ENCODE measurements around the gene MOXD1. TPM values are rescaled to one million over a fixed set of nuclear protein-coding genes. Genes with fewer than 3 reads are reported as not detected.
A peak's percentile ranks its signal among the peaks of the same experiment; 100 is the strongest.
"Not testable (repeated sequence)": the region's sequence is repeated elsewhere in the genome, so short reads cannot be mapped to it uniquely, and the experiment has no call there.

MOXD1 gene
- total RNA-seq, 1 donor from 2014 or later: 4.5 TPM

DNA sequence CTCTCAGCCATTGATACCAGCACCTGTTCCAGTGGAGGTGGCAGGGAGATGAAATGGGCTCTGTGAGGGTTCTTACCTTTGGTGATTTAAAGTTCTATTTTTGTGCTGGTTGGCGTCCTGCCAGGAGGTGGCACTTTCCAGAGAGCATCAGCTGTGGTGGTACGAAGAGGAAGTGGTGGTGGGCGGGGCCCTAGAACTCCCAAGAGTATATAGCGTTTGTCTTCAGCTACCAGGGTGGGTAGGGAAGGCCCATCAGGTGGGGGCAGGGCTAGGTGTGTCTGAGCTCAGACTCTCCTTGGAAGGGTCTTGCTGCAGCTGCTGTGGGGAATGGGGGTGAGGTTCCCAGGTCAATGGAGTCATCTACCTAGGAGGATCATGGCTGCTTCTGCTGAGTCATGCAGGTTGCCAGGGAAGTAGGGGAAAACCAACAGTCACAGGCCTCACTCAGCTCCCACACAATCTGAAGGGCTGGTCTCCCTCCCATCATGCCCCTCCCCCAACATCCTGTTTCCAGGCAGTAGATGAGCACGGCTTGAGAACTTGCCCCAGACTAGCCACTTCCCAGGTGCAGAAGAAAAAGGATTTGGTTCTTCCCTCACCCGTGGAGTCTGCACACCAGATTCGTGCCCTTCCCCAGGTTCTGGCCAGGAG, 46.6 kb downstream of the MOXD1 start:
- DNase-seq (ENCODE audit: low read depth): peak; percentile 8

DNA sequence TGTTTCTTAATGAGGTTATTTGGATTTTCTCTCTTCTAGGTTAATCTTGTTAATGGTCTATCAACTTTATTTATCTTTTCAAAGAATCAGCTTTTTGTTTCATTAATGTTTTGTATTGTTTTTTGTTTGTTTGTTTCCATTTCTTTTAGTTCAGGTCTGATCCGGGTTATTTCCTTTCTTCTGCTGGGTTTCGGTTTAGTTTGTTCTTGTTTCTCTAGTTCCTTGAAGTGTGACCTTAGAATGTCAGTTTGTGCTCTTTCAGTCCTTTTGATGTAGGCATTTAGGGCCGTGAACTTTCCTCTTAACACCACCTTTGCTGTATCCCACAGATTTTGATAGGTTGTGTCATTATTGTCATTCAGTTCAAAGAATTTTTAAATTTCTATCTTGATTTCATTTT, 49.3 kb downstream of the MOXD1 start:
- DNase-seq (ENCODE audit: low read depth): not testable (repeated sequence)

DNA sequence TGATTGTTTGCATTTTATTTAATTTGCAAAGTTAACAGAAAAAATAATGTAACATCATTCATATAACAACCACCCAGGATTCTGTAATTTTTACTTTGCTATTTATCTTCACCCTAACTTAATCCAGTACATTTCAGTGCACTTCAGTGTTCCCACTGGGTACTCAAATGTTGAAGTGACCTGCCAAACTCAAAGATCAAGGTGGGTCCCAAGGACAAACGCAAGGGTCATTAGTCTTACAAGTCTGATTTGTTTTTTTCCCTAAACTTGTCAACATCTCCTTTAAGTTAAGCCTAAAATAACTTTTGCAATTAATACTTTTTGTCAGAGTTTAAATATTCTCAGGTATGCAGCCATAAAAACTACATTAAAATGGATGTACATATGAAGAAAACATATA, 53.0 kb downstream of the MOXD1 start:
- DNase-seq (ENCODE audit: low read depth): no peak

DNA sequence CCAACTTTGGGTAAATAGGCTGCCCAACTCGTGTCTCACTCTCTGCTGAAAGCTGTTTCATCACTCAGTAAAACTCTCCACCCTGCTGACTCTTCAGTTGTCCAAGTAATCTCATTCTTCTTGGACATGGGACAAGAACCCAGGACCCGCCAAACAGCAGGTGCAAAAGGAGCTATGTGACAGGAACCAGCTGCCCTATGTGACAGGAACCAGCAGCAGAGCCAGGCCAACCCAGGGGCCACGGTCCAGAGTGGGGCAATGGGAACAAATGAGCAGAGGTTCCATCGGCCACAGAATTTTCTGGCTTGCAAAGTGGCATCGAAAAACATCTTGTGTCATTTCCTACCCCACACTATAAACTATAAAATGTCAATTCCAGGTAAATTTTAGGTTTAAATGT, 56.5 kb downstream of the MOXD1 start:
- DNase-seq (ENCODE audit: low read depth): peak; percentile 6

DNA sequence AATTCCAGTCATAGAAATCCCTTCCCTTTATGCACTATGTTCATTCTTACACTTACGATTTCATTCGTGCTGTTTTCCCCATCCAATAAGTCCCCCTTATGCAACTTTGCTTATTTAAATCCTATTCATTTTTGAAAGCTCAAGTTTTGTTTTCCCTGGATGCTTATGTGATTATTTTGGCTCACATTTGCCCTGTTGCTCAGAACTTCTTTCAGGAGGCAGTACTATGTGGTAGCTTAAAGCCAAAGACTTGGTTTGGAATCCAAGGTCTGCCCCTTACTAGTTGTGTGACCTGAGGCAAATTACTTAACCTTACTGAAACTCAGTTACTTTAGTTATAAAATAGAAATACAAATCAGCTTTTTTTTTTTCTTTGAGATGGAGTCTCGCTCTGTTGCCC, 59.6 kb downstream of the MOXD1 start:
- DNase-seq (ENCODE audit: low read depth): no peak

DNA sequence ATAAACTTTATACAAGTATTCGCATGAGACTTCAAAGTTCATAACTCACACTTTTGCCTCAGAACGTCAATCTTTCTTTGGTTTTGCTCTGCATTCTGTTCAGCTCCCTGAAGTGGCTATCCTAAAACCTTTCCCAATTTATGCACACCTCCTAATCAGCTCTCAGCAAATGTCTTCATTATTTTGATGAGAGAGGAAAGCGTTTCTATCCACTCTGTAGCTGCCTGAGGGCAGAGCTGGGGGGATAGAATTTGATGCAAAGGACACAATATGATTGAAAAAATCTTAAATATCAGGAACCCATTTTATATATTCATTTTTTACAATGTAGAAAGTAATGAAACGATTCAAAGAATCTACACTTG, 66.8 kb downstream of the MOXD1 start:
- no peak for DNase-seq (ENCODE audit: low read depth)

DNA sequence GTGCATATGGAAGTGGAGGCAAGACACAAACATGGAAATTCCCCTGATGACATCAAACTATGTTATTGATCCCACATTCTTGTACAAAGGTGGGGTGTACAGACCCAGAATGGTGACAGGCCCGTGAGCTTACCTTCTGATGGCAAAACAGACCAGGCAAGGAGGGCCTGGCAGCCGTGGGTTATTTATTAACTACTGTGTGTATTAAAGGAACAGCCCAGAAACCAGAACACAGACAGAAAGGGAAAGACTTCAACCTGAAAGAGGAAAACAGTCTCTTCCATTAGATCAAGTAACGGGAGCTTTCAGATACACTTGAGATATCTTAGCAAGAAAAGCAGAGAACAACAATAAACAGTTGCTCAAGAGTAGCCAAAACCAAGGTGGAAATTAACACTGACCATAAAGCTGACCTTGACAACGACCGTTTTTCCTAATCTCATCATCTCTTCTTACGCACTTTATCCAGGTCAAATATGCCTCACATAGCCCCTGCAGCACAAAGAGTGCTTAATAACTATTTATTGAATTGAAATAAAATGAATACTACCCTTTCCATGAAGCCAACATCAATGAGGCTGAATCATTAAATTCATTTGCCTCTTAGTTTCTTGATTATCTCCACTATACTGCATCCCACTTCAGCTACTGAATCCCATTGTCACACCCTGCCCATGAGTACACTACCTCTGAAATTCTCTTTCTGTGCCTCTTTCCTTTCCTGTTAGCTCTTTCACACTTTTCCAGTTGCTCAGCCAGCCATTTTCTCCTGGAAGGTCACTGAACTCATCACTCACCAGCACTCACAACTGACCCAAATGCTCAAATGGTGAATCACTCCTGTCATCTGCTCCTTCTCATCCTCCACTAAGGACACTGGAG, 67.4 kb downstream of the MOXD1 start:
- peak; percentile 95 for DNase-seq (ENCODE audit: low read depth)

DNA sequence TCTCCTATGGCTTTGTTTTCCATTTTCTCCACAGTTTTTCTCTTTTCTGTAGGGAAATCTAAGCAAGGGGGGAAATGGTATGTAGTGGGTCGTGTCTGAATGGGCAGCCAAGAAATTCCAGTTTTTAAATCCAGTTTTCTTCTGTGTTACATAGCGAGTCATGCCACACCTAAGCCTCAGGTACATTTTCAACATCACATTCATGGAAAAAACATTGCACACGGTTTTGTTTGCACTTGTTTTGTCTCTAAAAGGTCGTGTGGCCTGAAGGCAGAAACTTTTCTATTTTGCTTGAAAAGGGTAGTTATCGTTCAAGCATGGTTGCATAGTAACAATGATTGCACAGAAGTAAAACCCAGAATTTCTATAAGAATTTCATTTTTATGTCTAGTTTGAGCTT, 70.5 kb downstream of the MOXD1 start:
- no peak for DNase-seq (ENCODE audit: low read depth)

DNA sequence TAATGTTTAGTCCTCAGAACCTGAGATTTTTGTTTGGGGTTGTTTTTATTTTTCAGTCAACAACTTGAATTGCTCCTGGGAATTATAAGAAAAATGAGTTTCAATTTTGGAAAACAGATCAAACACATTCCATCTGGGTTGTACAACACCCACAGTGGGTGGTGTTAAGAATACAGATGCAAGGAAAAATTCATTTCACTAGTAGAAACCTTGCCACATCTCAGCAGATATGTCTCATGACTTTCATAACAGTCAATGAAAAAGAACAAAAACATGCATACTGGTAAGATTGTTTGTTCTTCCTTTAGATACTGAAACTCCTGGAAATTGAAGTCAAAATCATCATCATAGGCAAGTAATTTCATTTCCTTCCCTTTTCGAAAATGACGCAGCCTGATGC, 78.9 kb downstream of the MOXD1 start:
- no peak for DNase-seq (ENCODE audit: low read depth)

DNA sequence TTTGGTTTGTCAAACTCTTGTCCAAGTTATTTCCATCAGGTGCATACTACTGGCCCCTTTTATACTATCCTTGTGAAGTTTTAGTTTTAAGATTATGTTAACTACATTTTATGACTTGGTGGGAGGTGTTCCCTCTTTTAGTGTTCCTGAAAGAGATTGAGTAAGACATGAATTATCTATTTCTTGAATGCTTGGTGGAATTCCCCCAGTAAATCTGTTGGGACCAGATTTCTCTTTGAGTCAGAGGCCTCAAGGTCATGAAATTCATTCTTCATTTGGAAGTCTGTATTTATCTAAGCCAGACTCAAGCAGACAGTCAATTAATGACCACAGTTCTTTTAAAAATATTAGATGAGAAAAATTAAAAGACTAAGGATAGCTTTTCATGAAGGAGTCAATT, 81.3 kb downstream of the MOXD1 start:
- no peak for DNase-seq (ENCODE audit: low read depth)

DNA sequence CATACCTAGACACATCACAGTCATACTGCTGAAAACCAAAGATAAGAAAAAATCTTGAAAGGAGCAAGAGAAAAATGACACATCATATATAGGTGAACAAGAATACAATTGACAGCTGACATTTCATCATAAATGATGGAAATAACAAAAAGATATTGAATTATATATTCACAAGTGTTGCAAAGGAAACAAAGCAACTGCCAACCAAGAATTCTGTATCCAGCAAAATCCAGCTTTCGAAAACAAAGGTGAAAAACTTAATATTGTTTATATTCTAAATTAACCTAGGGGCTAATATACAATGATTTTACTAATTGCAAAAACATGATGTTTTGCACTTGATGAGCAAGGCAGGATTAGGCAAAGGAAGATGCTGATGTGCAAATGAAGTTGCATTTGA, 84.3 kb downstream of the MOXD1 start:
- DNase-seq (ENCODE audit: low read depth): peak; percentile 22

DNA sequence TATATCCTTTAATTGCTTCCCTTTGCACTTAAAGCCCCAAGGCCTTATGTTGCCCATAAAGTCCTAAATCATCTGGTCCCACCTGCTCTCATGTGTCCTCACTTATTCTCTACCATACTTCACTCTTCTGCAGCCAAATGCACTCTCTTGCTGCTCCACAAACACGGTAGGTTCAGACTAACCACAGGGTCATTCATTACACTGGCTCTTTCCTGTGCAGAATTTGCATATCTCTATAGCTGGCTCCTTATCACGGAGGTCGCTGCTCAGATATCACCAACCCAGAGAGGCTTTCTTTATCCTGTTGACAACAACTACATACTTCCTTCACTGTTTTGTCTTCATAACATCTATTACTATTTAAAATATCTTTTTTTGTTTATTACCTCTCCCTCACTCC, 86.8 kb downstream of the MOXD1 start:
- DNase-seq (ENCODE audit: low read depth): no peak

DNA sequence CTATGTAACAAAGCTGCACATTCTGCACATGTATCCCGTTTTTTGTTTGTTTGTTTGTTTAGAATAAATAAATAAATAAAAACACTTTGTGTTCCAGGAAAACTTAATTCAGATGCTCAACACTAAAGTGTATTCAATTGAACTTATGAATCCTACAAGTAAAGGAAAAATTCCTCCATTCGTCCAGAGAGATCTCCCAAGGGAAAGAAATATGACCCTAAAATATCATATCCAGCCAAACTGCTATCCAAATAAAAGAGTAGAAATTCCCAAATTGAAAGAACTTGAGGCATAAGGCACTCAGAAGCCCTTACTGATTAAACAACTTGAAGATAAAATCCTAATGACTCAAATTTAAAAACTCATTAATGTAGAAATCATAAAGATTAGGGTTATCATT, 90.4 kb downstream of the MOXD1 start:
- DNase-seq (ENCODE audit: low read depth): peak; percentile 13

DNA sequence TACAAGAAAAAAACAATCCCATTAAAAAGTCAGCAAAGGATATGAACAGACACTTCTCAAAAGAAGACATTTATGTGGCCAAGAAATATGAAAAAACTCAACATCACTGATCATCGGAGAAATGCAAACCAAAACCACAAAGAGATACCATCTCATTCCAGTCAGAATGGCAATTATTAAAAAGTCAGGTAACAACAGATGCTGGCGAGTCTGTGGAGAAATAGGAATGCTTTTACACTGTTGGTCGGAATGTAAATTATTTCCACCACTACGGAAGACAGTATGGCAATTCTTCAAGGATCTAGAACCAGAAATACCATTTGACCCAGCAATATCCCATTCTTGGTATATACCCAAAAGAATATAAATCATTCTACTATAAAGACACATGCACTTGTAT, 91.1 kb downstream of the MOXD1 start:
- not testable (repeated sequence) for DNase-seq (ENCODE audit: low read depth)

DNA sequence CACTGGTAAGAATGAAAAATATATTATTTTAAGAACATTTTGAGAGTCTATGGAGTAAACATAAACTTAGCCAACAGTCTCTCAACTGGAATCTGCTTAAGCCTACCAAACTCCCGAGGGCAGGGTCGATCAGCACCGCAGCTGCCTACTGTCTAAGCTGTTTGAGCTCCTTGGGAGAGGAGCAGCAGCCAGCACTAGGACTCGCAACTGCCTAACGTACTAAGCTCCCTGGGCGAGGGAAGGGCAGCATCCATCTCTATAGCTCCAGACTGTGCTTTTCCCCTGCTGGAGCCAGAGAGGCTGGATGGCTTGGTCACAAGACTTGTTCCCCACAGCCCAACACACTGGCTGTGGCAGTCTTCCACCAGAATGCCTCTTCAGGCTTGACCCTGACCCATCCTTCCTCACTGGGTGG, 96.4 kb downstream of the MOXD1 start:
- DNase-seq (ENCODE audit: low read depth): no peak

DNA sequence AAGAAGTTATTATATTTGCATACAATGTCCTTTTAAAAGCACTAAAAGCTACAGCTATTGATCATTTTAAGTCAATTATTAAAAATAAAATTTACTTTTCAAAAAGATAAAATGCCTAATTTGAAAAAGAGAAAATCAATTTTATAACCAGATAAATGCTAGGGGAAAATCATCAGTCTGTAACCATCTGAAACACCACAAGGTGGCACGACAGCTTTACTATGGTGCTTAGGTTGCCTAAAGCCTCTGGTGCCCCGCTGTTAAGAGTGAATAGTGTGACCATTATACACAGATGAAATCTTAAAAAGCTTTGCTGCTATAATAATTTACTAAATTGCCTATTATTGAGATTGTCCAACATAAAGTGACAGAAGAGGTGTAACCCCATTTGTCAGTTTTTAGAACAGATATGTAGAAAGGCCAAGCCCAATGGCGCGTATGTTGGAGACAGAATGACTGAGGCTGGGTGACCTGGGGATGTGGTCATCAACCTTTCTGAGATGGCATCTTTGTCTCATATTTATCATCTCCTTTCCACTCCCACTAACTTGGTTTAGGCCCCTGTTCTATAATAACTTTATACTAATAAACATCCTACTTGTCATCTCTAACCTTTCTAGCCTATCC, 100.8 kb downstream of the MOXD1 start:
- DNase-seq (ENCODE audit: low read depth): peak; percentile 70

DNA sequence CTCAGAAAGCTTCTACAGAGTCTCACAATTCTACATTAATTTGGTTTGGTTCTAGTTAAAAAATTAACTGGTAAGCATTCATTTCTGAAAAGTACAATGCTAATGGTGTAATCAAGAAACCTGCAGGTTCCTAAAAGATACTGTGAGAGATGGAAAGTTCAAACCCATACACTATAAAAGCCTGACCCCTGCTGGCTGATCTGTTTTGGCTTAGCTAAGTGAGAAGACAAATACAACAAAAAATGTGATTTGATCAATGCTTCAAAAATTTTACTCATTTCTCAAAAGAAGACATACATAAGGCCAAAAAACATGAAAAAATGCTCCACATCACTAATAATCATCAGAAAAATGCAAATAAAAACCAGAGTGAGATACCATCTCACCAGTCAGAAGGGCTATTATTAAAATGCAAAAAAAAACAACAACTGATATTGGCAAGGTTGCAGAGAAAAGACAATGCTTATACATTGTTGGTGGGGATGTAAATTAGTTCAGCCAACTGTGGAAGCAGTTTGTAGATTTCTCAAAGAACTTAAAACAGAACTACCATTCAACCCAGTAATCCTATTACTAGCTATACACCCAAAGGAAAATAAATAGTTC, 102.8 kb downstream of the MOXD1 start:
- peak; percentile 76 for DNase-seq (ENCODE audit: low read depth)

DNA sequence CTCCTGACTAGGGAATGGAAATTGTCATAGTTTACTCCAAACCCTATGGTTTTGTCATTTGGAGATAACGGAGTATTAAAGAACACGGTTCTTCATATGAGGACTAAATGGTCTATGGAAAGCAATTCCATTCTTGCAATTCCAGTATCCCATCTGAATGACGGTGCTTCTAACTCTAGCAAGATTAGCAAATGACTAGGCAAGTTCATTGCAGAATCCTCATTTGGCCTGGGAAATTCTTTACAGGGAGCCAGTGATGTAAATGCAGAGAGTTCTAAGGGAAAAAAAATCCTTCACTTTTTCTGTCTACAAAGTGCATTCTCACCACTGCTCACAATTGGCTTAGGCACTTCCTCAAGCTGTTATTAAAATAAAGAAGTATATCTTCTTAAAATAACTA, 111.5 kb downstream of the MOXD1 start:
- no peak for DNase-seq (ENCODE audit: low read depth)

DNA sequence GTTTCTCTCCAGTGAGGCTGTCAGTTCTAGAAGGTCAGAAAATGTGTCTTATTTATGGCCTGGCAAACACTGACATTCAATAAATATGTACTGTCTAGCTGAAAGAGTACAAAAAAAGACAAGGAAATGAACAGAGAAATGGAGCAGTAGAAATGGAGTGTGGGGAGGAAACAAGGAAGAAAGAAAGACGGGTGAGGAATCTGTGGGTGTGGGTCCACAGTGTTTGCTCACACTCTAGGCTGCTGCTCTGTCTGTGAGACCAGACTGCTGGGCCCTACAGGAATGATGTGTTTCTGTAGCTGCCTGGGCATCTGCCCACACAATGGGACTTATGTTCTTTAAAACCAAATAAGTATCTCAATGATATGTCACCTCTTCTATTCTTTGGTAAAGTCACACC, 114.2 kb downstream of the MOXD1 start:
- DNase-seq (ENCODE audit: low read depth): no peak

DNA sequence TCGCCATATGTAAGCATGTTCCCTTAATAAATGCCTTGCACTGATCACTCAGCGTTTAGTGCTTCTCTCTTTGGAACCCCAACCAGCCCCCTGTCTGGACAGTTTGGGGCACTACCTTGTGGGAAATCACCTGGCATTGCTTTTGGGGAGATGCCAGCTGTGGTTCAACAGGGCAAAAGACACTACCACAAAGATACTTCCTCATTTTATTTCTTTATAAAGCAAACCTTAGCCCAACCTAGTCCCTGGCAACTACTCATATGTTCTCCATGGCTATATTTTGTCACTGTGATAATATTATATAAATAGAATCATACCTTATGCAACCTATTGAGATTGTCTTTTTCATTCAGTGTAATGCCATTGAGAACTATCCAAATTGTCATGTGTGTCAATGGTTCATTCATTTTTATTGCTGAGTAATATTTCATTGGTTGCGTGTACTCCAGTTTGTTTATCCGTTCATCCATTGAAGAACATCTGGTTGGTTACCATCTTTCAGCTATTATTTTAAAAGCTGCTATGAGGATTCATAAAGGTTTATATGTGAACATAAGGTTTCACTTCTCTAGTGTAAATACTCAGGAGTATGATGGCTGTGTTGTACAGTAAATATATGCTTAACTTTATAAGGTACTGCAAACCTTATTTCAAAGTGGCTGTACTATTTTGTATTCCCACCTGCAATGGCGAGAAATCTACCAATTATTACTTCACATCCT, 114.8 kb downstream of the MOXD1 start:
- no peak for DNase-seq (ENCODE audit: low read depth)

DNA sequence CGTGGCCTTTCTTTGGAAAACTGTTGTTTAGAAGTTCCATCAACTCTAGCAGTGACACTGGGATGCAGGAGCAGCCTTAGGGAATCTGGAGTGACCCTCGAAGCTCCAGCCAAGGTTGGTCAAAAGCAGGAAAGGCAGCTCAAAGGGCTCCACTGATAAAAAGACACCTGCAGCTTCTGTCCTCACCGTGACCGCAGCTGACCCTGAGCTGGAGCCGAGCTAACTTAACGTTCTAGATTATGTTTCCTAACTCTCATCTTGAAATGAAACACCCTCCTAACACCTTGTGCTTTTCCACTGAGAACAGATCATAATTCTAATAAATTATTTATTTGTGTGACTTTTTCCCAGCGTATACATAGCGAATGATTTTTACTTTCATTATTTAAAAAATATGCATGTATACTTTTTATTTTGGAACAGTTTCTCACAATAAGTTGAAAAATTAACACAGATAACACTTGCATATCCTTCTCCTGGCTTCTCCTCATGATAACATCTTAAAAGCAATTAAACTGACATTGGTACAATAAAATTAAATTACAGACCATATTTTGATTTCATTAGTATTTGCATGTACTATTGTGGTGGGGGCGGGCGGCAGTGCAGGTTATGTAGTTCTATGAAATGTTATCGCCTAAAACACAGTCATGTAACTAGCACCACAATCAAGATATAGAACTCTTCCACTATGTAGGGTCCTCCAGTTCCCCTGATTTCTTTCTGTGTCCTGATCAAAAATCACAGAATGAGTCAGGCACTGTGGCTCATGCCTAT, 116.1 kb downstream of the MOXD1 start:
- no peak for DNase-seq (ENCODE audit: low read depth)

All from myocyte (in vitro differentiated cells).